22Rv1 (cell line): ENCODE results near the gene ADCY5.

ENCODE experiments used
- H3K27ac ChIP-seq: fragments of 450-650 bp; 2 replicates; pipeline ENCODE4 v1.5.1; 2017
- CTCF ChIP-seq: fragments of 450-650 bp; IDR thresholded peaks from 2 replicates; pipeline ENCODE4 v1.5.1; 2017; ENCODE audit warnings: mild to moderate bottlenecking
- ZFX ChIP-seq: fragments of 450-650 bp; IDR thresholded peaks from 2 replicates; pipeline ENCODE4 v1.6.1; 2017; ENCODE audit warnings: antibody characterized with exemption, borderline replicate concordance

Gene ADCY5

DNA sequence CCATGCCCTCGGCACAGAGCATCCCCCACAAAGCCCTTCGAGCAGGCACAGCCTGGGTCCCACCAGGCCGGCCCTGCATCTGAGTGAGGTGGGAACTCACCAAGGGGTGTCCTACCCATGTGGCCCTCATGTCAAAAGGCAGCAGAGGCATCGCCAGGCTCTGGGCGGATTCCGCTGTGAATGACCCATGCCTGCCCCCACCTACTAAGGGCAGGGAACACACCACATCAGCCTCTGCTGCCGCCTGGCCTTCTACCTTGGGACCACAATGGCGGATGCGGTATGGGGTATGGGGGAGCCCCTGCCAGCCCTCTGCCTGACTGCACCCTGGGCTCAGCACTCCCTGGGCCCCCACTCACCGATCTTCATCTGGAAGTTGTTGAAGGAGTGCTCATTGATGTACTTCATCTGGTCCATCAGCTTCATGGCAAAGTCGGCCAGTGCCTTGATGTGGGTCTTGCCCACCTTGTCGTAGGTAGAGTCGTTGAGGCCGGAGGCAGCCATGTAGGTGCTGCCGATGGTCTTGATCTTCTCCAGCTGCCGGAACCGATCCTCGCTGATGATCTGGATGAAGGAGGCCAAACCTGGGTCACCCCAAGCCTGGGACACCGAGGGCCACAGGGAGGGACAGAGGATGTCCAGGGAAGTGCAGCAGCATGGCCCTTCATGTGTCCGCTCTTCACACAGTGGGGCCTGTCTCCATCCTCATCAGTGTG is 159.3 kb downstream of the ADCY5 start:
- no peak overlapping the region for H3K27ac ChIP-seq
- TF ChIP-seq ZFX (no peak), CTCF (no peak)

DNA sequence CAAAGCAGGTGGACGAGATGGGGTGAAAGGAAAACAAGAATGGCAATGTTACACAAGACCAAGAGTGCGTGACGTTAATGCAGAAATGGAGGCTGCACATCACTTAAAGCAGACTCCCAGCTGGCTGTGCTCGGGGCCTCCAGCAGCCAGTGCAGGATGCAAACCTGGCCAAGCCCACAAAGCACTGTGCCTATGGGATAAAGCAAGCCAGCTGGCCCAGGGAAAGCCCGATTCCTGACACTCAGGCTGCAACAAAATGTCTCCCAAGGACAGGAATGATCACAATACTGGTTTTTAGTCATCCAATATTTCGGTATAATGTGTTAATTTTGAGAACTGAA is 161.0 kb downstream of the ADCY5 start:
- TF ChIP-seq CTCF, result no peak
- TF ChIP-seq ZFX, result no peak
- H3K27ac ChIP-seq, result no peak overlapping the region

GRCh38 chr3:123287051-123287961 is 161.6 kb downstream of the ADCY5 start:
- H3K27ac ChIP-seq, result no peak overlapping the region
- no peak for TF ChIP-seq ZFX
- no peak for TF ChIP-seq CTCF

- TF ChIP-seq CTCF, result peak; percentile 76
- no peak for TF ChIP-seq ZFX
- H3K27ac ChIP-seq, result no peak overlapping the region
These were observed 162.4 kb downstream of the ADCY5 start for GRCh38 chr3:123286308-123287023.

DNA sequence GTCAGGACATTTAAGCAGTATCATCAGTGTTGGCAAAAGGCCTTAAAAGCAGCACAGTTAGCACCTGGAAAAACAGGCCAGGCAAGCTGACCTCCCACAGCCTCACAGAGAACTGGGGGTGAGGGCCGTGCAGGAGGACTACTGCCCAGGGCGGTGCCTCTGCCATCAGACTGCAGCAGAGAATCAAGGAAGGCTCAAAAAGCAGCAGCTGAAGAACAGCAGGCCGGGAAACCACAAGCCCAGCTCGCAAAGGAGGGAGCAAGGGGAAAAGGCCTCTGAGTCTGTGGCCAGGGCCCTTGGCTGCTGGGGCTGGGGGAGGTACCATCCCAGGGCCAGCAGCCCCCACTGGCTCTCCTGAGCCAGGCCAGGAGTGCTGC is 163.0 kb downstream of the ADCY5 start:
- TF ChIP-seq CTCF (no peak), ZFX (no peak)

DNA sequence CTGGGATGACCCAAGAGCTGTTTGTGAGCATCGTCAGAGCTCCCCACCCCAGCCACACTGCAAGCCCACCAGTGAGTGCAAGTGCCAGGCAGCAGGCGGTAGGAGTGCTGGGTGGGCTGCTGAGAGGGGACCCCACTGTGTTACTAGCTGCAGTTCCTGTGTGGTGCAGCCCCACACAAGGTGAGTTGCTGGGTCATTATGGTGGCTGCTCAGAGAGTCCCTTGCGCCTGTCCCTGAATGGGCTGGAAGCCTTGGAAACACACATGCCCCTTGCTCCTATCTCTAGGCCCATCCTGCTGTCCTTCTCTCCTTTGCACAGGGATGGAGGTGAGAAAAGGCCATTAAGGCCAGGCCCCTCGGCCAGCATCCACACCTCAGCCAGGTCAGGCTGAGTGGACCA is 163.4 kb downstream of the ADCY5 start:
- H3K27ac ChIP-seq, result no peak overlapping the region
- TF ChIP-seq ZFX, result no peak
- no peak for TF ChIP-seq CTCF

More for the DNA sequence above, 163.0 kb downstream of the ADCY5 start:
- H3K27ac ChIP-seq, result no peak overlapping the region
